Muscle of leg (tissue), 11 donors: ENCODE data around the gene DERL3. TPM values are rescaled to one million over a fixed set of nuclear protein-coding genes. Genes with fewer than 3 reads are reported as not detected.
A peak's percentile ranks its signal among the peaks of the same experiment; 100 is the strongest.
"Not testable (repeated sequence)": the region's sequence is repeated elsewhere in the genome, so short reads cannot be mapped to it uniquely, and the experiment has no call there.

Source experiments
- DNase-seq: peaks from one replicate; pipeline ENCODE4 v3.0.0; 2013
- H3K27ac ChIP-seq: one replicate; pipeline ENCODE4 v1.5.1; 2013; ENCODE audit warnings: mild to moderate bottlenecking, low read length, control low read depth
- H3K27me3 ChIP-seq: one replicate; pipeline ENCODE4 v1.6.1; 2013; ENCODE audit warnings: low read length; ENCODE audit not compliant: control insufficient read depth, insufficient read depth
- H3K36me3 ChIP-seq: one replicate; pipeline ENCODE4 v1.6.1; 2013; ENCODE audit warnings: low read length; ENCODE audit not compliant: control insufficient read depth, insufficient read depth
- H3K4me1 ChIP-seq: one replicate; pipeline ENCODE4 v1.6.1; 2013; ENCODE audit warnings: low read length; ENCODE audit not compliant: control insufficient read depth, insufficient read depth
- H3K4me3 ChIP-seq: one replicate; pipeline ENCODE4 v1.5.1; 2013; ENCODE audit warnings: low read length, control low read depth
- H3K9me3 ChIP-seq: replicated peaks from 2 replicates; pipeline ENCODE4 v1.6.1; 2013; ENCODE audit warnings: low read depth, low read length; ENCODE audit not compliant: control insufficient read depth
- WGBS: methylation state at CpG from one replicate; pipeline ENCODE4 v1.1.5; 2013; ENCODE audit warnings: missing lambda C conversion rate; ENCODE audit not compliant: insufficient coverage; 5-methylcytosine and 5-hydroxymethylcytosine counted together
- polyA plus RNA-seq, 8 donors: library from polyadenylated mRNA; unstranded; fragments of 120-200 nt; gene quantifications; one replicate each; pipeline versions ENCODE4 v1.2.1 to v1.2.3, GENCODE V29; 2013; ENCODE audit warnings: inconsistent platforms in 1 of 8, low replicate concordance in 1 of 8; ENCODE audit not compliant: insufficient read length in 8 of 8, insufficient read depth in 1 of 8
- total RNA-seq: library from RNA; stranded (reverse); fragments of 120-200 nt; gene quantifications from one replicate; pipeline ENCODE4 v1.2.4, GENCODE V29; 2013

The DERL3 gene
- total and polyA plus RNA-seq, 9 donors: 0.62 to 1.8 (median 1.5) TPM

- peak; percentile 33 for DNase-seq
- Histone ChIP-seq H3K27me3 (no peaks in the 10 kb centered on the region), H3K4me3 (no peak overlapping the region), H3K4me1 (peaks cover 9% of the 10 kb centered on the region), H3K36me3 (peaks cover 5% of the 10 kb centered on the region), H3K9me3 (no peaks in the 10 kb centered on the region), H3K27ac (no peak overlapping the region)
- 60% methylated on average over 1 of the region's 3 CpGs for WGBS
These were observed 23.3 kb upstream of the DERL3 start for GRCh38 chr22:23862103-23862502.

DNA sequence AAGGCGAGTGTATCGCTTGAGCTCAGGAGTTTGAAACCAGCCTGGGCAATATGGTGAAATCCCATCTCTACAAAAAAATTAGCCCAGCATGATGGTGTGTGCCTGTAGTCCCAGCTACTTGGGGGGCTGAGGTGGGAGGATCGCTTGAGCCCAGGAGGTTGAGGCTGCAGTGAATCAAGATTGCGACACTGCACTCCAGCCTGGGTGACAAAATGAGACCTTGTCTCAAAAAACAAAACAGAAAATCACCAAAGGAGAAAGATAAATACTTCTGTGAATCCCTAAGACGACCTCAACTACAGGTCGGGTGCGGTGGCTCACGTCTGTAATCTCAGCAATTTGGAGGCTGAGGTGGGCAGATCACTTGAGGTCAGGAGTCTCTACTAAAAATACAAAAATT, 21.4 kb upstream of the DERL3 start:
- H3K4me3 ChIP-seq, H3K27ac ChIP-seq, H3K36me3 ChIP-seq, DNase-seq, H3K9me3 ChIP-seq, H3K27me3 ChIP-seq: not testable (repeated sequence)
- peaks cover 16% of the 10 kb centered on the region for H3K4me1 ChIP-seq
- no CpG with 5 or more reads among the region's 8 CpGs for whole genome bisulfite sequencing

DNA sequence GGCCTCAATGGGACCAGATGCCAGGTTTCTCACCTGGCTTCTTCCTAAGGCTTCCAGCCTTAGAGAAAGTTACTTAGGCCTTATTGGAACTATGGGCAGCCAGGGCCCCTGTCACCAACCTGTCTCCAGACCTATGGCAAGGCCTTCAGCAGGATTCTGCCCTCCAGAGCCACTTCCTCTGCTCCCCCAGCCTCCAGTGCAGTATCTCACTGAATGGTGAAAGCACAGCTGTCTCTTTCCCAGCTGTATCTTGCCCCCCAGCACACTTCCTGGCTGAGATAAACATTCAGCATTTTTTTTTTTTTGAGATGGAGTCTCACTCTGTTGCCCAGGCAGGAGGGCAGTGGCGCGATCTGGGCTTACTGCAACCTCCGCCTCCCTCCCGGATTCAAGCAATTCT, 20.4 kb upstream of the DERL3 start:
- H3K9me3 ChIP-seq: no peaks in the 10 kb centered on the region
- no peaks in the 10 kb centered on the region for H3K27me3 ChIP-seq
- DNase-seq: no peak
- peaks cover 16% of the 10 kb centered on the region for H3K4me1 ChIP-seq
- 92% methylated on average over 4 of the region's 4 CpGs for WGBS
- no peak overlapping the region for H3K27ac ChIP-seq
- H3K36me3 ChIP-seq: peaks cover 5% of the 10 kb centered on the region
- no peak overlapping the region for H3K4me3 ChIP-seq

- peaks cover 16% of the 10 kb centered on the region for H3K4me1 ChIP-seq
- H3K4me3 ChIP-seq: peak overlapping the region; percentile 84
- no peak overlapping the region for H3K27ac ChIP-seq
- no peaks in the 10 kb centered on the region for H3K27me3 ChIP-seq
- no peak for DNase-seq
- no CpG with 5 or more reads among the region's 7 CpGs for WGBS
- peaks cover 5% of the 10 kb centered on the region for H3K36me3 ChIP-seq
- no peaks in the 10 kb centered on the region for H3K9me3 ChIP-seq
These were observed 19.6 kb upstream of the DERL3 start for GRCh38 chr22:23858484-23858815.

- H3K36me3 ChIP-seq: peaks cover 2% of the 10 kb centered on the region
- WGBS: 0% methylated on average over 51 of the region's 60 CpGs
- H3K27me3 ChIP-seq: no peaks in the 10 kb centered on the region
- peak within 1 kb of the TSS; percentile 93 for H3K27ac ChIP-seq
- peak within 1 kb of the TSS; percentile 84 for H3K4me3 ChIP-seq
- peak; percentile 99 for DNase-seq
- peaks cover 16% of the 10 kb centered on the region for H3K4me1 ChIP-seq
- H3K9me3 ChIP-seq: no peaks in the 10 kb centered on the region
These were observed 19.0 kb upstream of the DERL3 start, which contains the start of gene SLC2A11 for GRCh38 chr22:23857606-23858483. Gene SLC2A11 (plus strand): TSS chr22:23857875. CDS start chr22:23858000, 125 bp downstream.

GRCh38 chr22:23856721-23857605, 18.2 kb upstream of the DERL3 start:
- Histone ChIP-seq H3K36me3 (no peaks in the 10 kb centered on the region), H3K4me1 (peaks cover 16% of the 10 kb centered on the region), H3K4me3 (peak overlapping the region; percentile 84), H3K9me3 (no peaks in the 10 kb centered on the region), H3K27ac (peak overlapping the region; percentile 93), H3K27me3 (no peaks in the 10 kb centered on the region)
- 1% methylated on average over 43 of the region's 58 CpGs for WGBS
- peak; percentile 44 for DNase-seq

GRCh38 chr22:23850136-23850611, 11.4 kb upstream of the DERL3 start:
- DNase-seq: no peak

GRCh38 chr22:23849009-23850006, 10.5 kb upstream of the DERL3 start:
- Histone ChIP-seq H3K9me3 (no peaks in the 10 kb centered on the region), H3K4me3 (no peak overlapping the region), H3K36me3 (no peaks in the 10 kb centered on the region), H3K27ac (no peak overlapping the region), H3K4me1 (peaks cover 44% of the 10 kb centered on the region), H3K27me3 (peaks cover 8% of the 10 kb centered on the region)
- 21% methylated on average over 41 of the region's 62 CpGs for WGBS
- peak; percentile 80 for DNase-seq

More at GRCh38 chr22:23850136-23850611, 11.4 kb upstream of the DERL3 start:
- Histone ChIP-seq H3K27ac (no peak overlapping the region), H3K36me3 (no peaks in the 10 kb centered on the region), H3K27me3 (peaks cover 8% of the 10 kb centered on the region), H3K4me1 (peaks cover 36% of the 10 kb centered on the region), H3K4me3 (no peak overlapping the region), H3K9me3 (no peaks in the 10 kb centered on the region)
- WGBS: 85% methylated on average over 13 of the region's 16 CpGs

DNA sequence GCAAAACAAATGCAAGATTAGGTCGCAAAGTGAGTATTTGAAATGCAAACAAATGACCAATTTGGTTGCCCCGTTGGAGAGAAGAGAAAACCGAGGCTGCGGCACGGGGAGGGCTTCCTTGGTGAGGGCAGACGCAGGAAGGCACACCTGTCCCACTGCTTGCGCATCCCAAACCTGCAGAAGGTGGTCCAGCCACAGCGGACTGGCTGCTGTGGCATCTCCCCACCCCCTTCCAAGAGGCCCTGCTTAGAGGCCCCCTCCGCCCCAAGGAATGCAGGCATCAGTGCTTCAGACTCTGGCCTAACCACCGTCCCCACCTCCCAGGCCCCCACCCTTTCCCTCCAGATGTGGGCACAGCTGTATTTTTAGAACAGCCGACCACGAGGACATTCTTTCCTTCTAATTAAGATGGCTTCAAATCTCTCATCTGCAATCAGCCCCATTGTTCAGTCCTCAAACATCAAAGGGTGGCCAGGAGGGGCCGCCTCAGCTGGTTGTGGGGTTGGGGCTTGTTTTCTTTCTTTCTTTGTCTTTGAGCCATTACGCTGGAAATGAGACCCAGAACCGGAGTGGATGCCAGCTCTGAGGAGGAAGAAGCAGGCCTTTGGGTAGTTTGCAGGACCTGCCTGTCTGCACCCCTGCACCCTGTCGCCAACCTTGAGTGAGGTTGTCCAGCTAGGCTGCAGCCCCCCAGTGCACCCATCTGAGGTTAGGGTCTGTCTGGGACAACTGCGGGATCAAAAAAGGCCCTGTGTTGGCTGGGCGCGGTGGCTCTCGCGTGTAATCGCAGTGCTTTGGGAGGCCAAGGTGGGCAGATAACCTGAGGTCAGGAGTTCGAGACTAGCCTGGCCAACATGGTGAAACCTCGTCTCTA, 9.4 kb upstream of the DERL3 start:
- Histone ChIP-seq H3K36me3 (no peaks in the 10 kb centered on the region), H3K27ac (no peak overlapping the region), H3K4me1 (peaks cover 55% of the 10 kb centered on the region), H3K27me3 (peaks cover 8% of the 10 kb centered on the region), H3K4me3 (no peak overlapping the region), H3K9me3 (no peaks in the 10 kb centered on the region)
- DNase-seq: no peak
- 81% methylated on average over 18 of the region's 24 CpGs for WGBS
